ENCODE measurements around the gene TMEM141. TPM values are rescaled to one million over a fixed set of nuclear protein-coding genes. Genes with fewer than 3 reads are reported as not detected.

Gene TMEM141
- total RNA-seq, 4 donors from 2014 or later, result 71.1 to 148 (median 115) TPM

DNA sequence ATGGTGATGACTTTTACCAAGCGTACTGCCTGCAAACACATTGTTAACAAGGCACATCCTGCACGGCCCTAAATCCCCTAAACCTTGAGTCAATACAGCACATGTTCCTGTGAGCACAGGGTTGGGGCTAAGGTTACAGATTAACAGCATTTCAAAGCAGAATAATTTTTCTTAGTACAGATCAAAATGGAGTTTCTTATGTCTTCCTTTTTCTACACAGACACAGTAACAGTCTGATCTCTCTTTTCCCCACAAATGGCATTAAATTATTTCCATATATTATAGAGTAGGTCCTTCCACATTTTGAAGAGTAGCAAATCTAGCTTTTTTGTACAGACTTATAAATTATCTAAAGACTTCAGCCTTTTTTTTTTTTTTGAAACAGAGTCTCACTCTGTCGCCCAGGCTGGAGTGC is 1.6 kb upstream of the TMEM141 start:
- H3K27me3 ChIP-seq, result no peaks in the 10 kb centered on the region
- H3K27ac ChIP-seq, result no peak overlapping the region
- no peak overlapping the region for H3K4me3 ChIP-seq
- H3K9me3 ChIP-seq, result no peaks in the 10 kb centered on the region
- DNase-seq (ENCODE audit: low spot score in 2 of 2), result no peak
- H3K4me1 ChIP-seq, result peaks cover 32% of the 10 kb centered on the region
- WGBS, result 69% methylated on average over 3 of the region's 3 CpGs
- H3K36me3 ChIP-seq, result no peaks in the 10 kb centered on the region
- TF ChIP-seq, protein P1, sequence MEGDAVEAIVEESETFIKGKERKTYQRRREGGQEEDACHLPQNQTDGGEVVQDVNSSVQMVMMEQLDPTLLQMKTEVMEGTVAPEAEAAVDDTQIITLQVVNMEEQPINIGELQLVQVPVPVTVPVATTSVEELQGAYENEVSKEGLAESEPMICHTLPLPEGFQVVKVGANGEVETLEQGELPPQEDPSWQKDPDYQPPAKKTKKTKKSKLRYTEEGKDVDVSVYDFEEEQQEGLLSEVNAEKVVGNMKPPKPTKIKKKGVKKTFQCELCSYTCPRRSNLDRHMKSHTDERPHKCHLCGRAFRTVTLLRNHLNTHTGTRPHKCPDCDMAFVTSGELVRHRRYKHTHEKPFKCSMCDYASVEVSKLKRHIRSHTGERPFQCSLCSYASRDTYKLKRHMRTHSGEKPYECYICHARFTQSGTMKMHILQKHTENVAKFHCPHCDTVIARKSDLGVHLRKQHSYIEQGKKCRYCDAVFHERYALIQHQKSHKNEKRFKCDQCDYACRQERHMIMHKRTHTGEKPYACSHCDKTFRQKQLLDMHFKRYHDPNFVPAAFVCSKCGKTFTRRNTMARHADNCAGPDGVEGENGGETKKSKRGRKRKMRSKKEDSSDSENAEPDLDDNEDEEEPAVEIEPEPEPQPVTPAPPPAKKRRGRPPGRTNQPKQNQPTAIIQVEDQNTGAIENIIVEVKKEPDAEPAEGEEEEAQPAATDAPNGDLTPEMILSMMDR (IDR thresholded peaks at IDR 0.05), result no peak
- TF ChIP-seq EP300 (IDR thresholded peaks at IDR 0.05) (no peak), POLR2AphosphoS5 (IDR thresholded peaks at IDR 0.05) (no peak), POLR2A (IDR thresholded peaks at IDR 0.05) (no peak)

DNA sequence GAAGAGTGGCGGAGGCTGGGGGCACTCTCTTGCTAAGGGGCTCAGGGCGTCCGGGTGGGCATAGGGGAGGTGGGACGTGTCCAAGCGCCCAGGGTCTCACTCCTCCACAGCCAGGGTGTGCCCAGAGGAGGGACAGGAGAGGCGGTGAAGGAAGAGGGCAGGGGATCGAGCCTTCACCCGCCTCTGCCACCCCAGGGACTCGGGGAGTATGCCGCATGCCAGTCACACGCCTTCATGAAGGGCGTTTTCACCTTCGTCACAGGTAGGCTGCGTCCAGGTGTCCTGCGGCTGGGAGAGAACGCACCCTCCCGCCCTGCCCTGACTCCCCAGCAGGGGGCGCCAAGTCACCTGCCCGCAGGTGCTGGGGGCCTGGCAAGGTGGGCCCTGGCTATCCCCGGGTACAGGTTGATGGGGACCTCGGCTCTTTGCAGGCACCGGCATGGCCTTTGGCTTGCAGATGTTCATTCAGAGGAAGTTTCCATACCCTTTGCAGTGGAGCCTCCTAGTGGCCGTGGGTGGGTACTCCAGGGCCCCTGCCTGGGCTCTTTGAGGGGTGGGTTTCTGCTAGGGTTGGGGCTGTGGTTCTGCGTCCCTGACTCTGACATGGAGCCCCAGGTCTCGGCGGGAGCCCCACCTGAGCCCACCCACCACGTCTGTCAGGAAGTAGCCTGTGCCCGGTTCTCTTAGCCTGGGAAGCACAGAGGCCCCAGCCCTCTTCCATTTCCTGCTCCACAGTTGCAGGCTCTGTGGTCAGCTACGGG is 552 bp downstream of the TMEM141 start:
- Histone ChIP-seq H3K4me1 (peaks cover 46% of the 10 kb centered on the region), H3K9me3 (no peaks in the 10 kb centered on the region), H3K27ac (peak overlapping the region; percentile 98), H3K4me3 (peak overlapping the region; percentile 74), H3K27me3 (no peaks in the 10 kb centered on the region), H3K36me3 (no peaks in the 10 kb centered on the region)
- WGBS, result no CpG with 5 or more reads among the region's 29 CpGs
- DNase-seq (ENCODE audit: low spot score in 2 of 2), result peak in 1 of 2 donors; percentile 86
- TF ChIP-seq, protein P1 (IDR thresholded peaks at IDR 0.05), result peak; percentile 71 to 97
- TF ChIP-seq EP300 (IDR thresholded peaks at IDR 0.05) (no peak), POLR2AphosphoS5 (IDR thresholded peaks at IDR 0.05) (peak in 1 of 3 donors; percentile 12), POLR2A (IDR thresholded peaks at IDR 0.05) (peak in 1 of 2 donors; percentile 3)

DNA sequence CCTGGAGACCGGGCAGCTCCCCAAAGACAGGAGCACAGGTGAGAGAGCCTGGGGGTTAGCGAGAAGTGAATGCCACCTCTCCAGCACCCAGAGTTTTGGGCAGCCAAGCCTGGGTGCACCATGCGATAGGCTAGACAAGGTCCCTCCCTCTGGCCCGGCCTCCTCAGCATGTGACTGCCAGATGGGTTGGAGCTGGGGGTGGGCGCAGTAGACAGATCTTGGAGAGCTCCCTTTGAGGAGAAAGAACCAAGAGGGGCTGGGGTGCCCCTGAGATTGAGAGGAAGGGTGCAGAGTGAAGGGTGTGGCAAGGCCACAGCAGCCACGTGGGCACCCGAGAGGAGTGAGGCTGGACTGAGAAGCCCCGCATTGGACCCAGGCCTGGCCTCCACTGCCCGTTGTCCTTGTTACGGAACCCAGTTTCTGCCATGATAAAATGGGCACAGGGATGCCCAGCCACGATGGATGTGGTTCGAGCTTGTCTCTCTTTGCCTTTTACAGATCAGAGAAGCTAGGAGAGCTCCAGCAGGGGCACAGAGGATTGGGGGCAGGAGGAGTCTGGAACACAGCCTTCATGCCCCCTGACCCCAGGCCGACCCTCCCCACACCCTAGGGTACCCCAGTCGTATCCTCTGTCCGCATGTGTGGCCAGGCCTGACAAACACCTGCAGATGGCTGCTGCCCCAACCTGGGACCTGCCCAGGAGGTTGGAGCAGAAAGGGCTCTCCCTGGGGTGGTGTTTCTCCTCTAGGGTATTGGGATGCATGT is 1.4 kb downstream of the TMEM141 start:
- H3K27me3 ChIP-seq, result peaks cover 1% of the 10 kb centered on the region
- H3K4me1 ChIP-seq, result peaks cover 50% of the 10 kb centered on the region
- TF ChIP-seq POLR2A (IDR thresholded peaks at IDR 0.05), result no peak
- DNase-seq (ENCODE audit: low spot score in 2 of 2), result no peak
- 79% methylated on average over 13 of the region's 15 CpGs for WGBS
- peak overlapping the region; percentile 74 for H3K4me3 ChIP-seq
- H3K9me3 ChIP-seq, result no peaks in the 10 kb centered on the region
- no peak overlapping the region for H3K27ac ChIP-seq
- no peaks in the 10 kb centered on the region for H3K36me3 ChIP-seq

DNA sequence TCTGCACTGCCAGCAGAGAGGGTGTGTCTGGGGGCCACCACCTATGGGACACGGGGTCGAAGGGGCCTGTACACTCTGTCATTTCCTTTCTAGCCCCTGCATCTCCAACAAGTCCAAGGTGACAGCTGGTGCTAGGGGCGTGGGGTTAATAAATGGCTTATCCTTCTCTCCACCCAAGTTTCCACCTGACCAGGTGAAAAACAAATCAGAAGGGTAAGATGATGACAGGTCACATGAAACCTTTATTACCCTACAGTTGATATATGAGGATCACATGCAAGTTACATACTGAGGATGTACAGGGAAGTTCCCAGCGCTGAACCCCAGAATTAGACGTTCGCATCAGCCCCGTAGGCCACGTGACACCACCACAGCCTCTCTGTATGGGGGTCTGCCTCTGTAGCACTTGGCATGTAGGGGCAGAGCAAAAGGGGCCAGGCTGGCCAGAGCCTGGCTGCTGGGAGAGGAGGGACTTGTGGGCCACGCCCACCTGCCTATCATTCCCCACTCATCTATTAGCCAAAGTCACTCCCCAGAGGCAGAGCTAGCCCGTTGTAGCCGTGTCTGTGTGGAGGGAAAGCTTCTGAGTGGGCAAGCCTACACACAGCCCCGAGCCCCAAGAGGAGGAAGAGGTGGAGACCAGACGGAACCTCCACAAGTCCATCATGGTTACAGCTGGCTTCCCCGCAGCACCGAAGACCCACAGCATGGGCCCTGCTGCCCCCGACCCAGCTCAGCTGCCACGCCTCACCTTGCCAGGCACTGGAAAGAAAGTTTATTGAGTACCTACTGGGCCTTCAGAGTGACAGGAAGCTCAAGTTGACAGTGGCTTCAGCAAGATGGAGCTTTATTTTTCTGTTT is 2.2 kb downstream of the TMEM141 start:
- Histone ChIP-seq H3K9me3 (no peaks in the 10 kb centered on the region), H3K27ac (no peak overlapping the region), H3K4me1 (peaks cover 45% of the 10 kb centered on the region), H3K27me3 (peaks cover 9% of the 10 kb centered on the region), H3K36me3 (no peaks in the 10 kb centered on the region), H3K4me3 (no peak overlapping the region)
- no peak for TF ChIP-seq POLR2A (IDR thresholded peaks at IDR 0.05)
- TF ChIP-seq, protein P1 (IDR thresholded peaks at IDR 0.05), result no peak
- no peak for TF ChIP-seq POLR2AphosphoS5 (IDR thresholded peaks at IDR 0.05)
- no peak for TF ChIP-seq EP300 (IDR thresholded peaks at IDR 0.05)
- 82% methylated on average over 4 of the region's 17 CpGs for WGBS
- no peak for DNase-seq (ENCODE audit: low spot score in 2 of 2)

DNA sequence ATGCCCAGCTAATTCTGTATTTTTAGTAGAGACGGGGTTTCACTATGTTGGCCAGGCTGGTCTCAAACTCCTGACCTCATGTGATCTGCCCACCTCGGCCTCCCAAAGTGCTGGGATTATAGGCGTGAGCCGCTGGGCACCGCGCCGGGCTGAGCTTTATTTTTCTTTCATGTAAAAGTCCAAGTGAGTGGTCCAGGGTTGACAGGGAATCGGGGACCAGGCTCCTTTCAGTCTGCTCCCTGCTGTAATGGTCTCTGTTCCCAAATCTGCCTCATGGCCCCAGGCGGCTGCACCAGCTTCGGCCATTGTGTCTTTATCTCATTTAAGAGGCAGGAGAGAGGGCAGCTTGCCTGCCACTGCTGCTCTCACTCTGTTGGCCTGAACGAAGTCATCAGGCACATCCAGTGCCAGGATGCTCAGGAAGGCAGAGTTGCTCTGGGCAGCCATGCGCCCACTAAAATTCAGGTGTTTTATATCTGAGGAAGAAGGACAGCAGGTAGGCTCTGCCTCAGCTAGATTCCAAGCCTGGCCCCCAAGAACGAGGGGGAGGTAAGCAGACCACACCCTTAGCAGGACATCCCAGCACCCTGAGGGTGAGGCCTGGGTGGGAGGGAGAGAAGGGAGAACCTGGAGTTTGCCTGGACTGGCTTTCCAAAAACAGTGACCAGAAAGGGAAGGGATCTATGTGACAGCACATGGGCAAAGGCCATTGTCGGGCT is 3.3 kb downstream of the TMEM141 start:
- Histone ChIP-seq H3K9me3 (no peaks in the 10 kb centered on the region), H3K27me3 (peaks cover 20% of the 10 kb centered on the region), H3K27ac (no peak overlapping the region), H3K4me3 (no peak overlapping the region), H3K4me1 (peaks cover 55% of the 10 kb centered on the region), H3K36me3 (no peaks in the 10 kb centered on the region)
- TF ChIP-seq, protein P1 (IDR thresholded peaks at IDR 0.05), result no peak
- TF ChIP-seq POLR2AphosphoS5 (IDR thresholded peaks at IDR 0.05) (no peak), EP300 (IDR thresholded peaks at IDR 0.05) (no peak), POLR2A (IDR thresholded peaks at IDR 0.05) (no peak)
- WGBS, result 92% methylated on average over 14 of the region's 14 CpGs
- no peak for DNase-seq (ENCODE audit: low spot score in 2 of 2)

All from suprapubic skin (tissue), 4 donors.